NCI-H1417 (cell line): ENCODE measurements around the gene NCF4.

ENCODE experiments used
- DNase-seq, 3 experiments: peaks; one replicate each; lab custom pipeline; 2025; lab: John Stamatoyannopoulos, UW

The NCF4 gene

DNA sequence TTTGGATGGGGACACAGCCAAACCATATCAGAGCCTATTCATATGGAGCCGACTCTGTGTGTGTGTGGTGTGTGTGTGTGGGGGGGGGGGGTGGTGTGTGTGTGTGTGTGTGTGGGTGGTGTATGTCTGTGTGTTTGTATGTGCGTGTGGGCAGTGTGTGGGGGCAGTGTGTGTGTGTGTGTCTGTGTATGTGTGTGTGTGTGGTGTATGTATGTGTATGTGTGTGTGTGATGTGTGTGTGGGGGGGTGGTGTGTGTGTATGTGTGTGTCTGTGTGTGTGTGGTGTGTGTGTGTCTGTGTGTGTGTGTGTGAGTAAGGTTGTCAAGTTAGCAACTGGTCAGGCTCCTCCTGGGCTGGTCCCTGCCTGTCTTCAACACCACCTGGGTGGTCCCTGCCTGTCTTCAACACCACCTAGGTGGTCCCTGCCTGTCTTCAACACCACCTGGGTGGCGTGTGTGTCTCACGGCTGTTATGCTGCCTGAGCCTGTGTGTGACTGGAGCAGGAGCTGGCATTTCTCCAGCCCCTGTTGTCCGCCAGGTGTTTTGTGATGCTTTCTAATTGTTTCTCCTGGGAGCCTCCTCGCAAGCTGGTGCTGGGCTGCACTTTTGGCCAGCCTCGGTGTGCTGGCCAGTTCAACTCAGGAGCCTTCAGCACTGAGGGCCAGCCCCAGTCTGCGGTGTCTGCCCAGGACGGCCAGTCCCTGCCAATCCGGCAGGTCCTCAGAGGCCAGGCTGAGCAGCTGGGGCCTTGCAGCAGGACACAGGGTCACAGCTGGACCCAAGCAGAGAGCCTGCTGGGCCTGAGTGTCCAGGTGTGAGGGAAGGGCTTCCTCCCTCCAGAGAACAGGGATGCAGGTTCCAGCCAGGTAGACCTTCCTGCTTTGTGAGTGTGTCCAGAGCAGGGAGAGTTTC, 22.4 kb upstream of the NCF4 start:
- DNase-seq: peak in 2 of 3 experiments; percentile 27 to 65

DNA sequence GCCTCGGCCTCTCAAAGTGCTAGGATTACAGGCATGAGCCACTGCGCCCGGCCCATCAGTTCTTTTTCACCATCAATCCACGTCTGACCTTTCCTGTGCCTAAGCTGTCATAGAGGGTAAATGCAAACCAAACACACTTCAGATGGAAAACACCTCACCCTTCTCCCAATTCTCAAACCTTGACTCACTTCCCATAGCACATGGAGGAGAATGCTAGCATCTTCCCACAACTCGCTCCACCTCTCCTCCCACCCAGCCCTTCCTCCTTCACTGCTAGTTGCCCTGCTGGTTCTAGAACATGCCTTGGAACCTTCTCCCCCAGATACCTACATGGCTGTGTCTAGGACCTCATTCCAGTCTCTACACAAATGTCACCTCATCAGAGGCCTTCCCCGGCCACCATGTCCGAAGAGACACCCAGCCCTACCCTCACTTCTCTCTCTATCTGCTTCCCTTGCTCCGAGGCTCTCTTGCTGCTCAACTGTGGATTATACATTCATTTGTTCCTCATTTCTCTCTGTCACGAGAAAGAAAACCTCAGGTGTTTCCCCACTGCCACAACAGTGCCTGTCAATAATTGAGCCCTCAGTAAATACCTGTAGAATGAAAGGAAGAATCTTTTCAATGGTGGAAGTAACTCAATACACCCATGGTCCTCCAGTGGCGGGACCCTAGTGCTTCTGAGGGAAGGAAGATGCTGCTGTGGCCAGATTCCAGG, 21.3 kb upstream of the NCF4 start:
- no peak for DNase-seq

DNA sequence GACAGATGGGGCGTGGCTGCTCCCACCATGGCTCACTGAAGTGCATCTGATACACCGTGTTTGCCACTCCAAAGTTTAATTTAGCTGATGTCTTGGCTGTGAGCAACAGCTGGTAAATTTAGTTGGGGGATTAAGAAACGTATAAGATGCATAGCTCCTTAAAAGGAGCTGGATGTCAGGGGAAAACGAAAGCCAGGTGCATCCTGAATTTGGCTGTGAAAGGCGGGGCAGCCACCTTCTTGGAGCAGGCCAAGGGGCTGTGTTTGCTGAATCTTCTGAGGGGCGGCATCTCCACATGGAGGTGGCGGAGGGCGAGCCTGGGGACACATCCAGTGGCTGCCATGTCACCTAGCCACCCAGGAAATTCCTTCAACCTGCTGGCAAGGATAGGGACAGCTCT, 20.7 kb upstream of the NCF4 start:
- DNase-seq: no peak

DNA sequence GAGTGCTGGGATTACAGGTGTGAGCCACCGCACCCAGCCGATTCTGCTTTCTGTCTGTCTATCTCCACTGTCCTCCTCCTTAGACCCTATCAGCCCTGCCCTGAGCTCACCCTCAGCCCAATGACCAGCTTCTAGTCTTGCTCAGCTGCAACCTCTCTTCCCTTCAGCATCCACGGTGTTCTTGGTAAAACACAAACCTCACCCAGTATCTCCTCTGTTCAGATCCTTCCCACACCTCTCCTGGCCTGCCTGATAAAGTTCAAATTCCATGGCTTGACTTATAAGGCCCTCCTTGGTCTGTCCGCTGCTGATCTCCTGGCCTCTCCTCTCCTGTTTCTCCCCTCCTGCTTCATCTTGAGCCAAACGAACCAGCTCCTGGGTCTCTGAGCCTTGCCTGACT, 14.5 kb upstream of the NCF4 start:
- DNase-seq: no peak

DNA sequence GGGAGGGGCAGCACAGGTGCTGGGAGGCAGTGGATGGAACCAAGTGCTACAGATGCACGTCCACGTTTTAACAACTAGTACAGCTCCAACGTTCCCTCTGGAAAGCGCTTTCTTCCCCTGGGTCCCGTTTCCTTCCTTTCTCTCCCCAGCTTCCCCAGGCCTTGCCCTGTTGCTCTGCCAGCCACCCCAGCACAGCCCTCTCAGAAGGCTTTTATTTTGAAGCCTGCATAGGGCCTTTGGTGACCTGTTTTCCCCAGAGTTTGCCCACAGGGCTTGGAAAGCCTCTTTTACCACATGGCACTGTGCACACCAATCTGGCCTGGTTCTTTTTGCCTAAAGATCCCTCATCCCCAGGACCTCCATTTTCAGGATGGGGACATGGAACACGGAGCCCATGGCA, 13.9 kb upstream of the NCF4 start:
- DNase-seq: no peak

DNA sequence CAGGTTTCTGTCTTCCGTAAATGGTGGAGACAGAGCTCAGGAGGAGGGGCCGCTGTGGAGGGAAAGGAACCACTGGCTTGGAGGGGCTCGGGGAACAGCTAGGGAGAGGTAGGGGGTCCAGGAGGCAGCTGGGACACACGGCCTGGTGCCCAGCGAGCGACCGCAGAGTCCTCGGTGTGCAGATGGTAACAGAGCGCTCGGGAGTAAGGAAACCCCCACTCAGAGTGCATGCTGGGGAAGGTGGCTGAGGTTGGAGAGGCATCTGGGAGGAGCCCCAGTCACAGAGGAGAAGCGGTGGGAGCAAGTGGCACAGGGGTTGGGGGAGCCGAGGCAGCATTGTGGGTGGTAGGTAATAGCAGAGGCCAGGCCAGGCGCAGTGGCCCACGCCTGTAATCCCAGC, 10.8 kb upstream of the NCF4 start:
- DNase-seq: no peak

DNA sequence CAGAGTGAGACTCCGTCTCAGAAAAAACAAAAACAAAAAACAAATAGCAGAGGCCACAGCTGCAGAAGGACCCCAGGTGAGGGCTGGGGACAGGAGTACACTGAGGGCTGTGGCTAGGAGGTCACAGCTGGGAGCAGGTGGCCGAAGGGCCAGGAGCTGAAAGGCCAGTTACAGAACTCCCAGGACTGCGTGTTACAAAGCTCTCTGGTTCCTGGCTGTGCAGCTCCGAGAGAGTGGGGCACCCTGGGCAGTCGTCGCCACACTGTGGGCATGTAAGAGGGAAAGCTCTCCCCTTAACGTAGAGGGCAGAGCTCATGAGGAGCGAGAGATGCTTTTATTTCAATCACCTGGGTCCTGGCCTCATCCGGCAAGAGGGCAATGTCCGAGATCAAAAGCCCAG, 10.1 kb upstream of the NCF4 start:
- DNase-seq: no peak

DNA sequence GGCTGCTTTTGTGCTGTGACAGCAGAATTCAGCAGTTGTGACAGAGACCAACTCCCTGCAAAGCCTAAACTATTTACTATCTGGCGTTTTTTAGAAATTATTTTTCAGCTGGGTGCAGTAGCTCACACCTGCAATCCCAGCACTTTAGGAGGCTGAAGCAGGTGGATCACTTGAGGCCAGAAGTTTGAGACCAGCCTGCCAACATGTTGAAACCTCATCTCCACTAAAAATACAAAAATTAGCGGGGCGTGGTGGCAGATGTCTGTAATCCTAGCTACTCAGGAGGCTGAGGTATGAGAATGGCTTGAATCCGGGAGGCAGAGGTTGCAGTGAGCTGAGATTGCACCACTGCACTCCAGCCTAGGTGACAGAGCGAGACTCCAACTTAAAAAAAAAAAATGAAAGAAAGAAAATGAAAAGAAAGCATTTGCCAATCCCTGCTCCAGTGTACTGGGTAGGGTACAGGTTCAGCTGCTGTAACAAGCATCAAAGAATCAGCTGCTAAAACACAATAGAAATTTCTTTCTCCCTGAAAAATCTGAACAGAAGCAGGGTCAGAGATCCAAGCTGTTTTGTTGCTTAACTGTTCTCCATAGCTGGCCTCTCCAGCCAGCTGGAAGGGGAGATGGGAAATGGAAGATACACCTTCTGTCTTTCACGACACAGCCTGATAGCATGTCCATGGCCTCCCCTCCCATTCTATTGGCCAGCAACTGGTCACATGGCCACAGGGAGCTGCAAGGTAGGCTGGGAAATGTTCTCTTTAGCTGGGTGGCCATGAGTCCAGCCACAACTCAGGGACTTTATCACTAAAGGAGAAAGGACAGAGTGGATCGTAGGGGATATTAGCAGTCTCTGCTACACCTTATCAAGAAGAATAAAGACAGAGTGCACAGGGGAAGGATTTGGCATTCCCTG, 8.5 kb upstream of the NCF4 start:
- DNase-seq: no peak

DNA sequence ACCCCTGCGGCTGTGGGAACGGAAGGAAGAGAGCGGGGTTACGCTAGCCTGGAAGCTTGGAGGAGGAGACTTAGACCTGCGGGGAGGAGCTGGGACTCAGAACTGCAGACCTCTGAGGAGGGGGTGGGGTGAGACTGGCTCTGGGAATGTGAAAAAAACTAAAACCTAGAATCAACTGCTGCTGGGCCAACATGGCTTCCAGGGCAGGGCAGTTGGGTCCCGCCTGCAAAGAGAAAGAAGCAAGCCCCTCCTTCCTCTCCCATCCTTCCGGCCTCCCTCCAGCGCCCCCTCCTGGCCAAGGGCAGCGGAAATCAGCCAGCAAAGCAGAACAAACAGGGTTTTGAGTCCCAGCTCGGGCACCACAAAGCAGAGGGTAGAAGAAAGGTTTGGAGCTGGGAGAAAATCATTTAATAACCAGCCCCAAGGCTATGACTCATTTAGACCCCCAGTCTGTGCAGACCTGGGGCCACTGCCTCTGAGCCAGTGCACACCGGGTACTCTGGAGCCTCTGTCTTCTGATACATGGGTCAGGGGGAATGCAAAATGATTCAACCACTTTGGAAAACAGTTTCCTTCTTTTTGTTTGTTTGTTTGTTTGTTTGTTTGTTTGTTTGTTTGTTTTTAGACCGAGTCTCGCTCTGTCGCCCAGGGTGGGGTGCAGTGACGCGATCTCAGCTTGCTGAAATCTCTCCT, 7.3 kb upstream of the NCF4 start:
- DNase-seq: peak in 2 of 3 experiments; percentile 16 to 51

DNA sequence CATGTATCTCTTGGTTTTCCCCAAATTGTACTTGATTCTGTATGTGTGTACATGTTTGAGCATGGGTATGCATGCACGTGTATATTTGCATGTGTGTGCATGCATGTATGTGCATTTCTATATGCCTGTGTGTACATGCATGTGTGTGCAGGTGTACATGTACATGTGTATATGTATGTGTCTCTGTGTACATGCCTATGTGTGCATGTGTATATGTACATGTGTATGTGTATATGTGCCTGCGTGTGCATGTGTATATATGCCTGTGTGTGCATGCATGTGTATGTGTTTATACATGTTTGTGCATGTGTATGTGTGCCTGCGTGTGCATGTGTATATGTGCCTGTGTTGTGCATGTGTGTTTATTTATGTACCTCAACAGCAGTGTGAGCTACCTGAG, 5.3 kb upstream of the NCF4 start:
- DNase-seq: no peak

DNA sequence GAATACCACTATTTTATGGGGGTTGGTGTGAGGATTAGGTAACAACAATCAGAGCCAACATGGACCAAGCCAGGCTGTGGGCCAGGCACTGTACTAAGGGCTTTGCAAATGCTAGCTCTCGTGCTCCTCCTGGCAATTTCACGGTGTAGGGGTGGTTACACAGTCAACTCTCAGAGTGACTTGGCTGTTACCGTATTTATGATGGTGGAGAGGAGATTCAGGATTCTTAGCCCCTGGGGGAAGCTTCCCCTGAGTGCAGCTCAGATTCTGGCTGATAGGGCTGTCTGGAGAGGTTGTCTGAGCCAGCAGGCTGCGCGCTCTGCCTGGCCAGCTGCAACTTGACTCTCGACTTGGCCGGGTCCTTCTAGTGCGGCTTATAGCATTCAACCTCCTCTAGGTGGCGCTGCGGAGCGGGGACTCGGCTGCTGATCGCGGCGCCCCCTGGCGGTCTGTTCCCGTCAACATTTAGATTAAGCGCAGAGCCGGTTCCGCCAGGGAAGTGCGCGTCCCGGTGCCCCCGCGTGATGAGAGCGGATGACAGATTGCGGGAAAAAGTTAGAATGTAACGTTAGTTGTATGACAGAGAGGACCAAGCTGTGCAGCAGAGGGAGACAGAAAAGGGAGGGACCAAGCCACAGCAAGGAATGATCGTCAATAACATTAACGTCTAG, 4.5 kb upstream of the NCF4 start:
- peak; percentile 63 to 85 (median 73) for DNase-seq

DNA sequence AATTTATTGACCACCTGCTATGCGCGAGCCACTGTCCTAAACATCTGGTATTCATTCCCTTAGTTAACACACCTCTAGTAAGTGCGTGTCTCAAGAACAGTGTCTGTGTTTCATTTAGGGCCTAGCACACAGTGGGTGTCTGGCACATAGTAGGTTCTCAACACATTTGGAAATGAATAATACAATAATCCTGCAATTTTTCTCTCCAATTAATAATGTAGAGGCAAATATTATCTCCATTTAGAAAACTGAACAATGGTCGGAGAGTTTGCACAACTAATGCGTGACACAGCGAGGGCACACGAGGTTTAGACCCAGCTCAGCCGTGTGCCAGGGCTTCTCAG, 4.0 kb upstream of the NCF4 start:
- no peak for DNase-seq

DNA sequence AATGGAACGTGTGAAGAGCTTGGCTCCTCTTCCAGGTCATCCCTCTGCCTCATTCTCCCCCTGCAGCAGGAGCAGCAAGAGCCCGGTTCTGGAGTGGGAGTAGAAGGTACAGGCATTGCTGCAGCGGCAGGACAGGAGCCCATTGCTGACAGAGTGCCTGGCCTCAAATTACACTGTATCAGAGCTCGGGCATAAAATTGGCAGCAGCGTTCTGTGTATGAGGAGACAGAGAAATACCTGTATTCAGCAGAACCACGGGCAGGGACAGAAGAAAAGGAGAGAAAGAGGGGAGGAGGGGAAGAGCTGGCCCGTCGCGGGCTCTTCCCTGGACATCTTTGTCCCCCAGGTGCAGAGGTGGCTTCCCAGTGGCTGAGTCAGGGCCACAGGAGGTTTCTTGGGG, 2.6 kb upstream of the NCF4 start:
- no peak for DNase-seq

DNA sequence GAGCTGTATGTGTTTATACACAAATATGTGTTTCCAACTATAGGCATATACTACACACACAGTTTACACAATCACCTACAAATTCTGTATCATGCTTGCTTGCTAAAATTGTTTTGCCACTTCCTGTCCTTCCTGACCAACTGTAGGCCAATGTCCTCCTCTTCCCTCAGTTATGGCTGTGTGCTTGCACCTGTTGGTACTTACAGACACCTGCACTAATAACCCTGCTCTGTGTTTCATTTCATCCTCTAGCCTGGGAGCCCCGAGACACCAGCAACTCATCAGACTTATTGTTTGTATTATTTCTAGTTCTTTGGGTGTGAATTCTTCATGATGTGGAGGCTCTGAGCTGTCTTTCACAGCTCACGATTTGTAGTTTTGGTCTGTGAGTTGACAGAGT, 1.8 kb upstream of the NCF4 start:
- DNase-seq: no peak

DNA sequence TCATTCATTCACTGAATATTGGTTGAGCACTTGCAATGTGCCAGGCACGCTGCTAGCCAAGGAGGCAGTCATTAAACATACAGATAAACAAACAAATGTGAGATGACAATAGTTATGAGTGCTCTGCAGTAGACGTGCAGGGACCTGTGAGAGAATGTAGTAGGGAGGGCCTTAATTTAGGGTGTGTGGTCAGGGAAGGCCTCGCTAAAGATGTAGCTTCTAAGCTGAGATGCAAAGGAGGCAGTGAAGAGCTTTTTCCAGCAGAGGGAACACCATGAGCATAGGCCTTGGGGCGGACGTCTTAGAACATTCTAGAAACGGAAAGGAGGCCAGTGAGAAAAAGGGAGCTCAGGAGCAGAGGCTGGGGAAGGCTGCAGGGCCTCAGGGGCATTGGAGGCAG, 789 bp upstream of the NCF4 start:
- DNase-seq: no peak

DNA sequence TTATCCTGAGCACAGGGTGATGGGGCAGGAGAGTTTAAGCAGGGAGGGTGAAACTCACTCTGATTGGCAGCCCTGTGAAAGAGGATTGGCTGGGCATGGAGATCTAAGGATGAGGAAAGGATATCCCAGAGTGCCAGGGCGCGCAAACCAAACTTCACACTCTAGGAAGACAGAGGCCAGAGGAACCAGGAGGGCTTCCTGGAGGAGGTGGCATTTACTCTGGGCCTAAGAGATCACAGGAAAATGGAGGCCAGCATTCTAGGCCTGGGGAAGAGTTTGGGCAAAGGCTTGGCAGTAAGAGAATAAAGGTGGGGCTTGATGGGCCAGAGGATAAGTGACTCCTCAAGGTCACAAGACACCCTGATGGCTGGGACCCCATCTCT, 377 bp upstream of the NCF4 start:
- no peak for DNase-seq

DNA sequence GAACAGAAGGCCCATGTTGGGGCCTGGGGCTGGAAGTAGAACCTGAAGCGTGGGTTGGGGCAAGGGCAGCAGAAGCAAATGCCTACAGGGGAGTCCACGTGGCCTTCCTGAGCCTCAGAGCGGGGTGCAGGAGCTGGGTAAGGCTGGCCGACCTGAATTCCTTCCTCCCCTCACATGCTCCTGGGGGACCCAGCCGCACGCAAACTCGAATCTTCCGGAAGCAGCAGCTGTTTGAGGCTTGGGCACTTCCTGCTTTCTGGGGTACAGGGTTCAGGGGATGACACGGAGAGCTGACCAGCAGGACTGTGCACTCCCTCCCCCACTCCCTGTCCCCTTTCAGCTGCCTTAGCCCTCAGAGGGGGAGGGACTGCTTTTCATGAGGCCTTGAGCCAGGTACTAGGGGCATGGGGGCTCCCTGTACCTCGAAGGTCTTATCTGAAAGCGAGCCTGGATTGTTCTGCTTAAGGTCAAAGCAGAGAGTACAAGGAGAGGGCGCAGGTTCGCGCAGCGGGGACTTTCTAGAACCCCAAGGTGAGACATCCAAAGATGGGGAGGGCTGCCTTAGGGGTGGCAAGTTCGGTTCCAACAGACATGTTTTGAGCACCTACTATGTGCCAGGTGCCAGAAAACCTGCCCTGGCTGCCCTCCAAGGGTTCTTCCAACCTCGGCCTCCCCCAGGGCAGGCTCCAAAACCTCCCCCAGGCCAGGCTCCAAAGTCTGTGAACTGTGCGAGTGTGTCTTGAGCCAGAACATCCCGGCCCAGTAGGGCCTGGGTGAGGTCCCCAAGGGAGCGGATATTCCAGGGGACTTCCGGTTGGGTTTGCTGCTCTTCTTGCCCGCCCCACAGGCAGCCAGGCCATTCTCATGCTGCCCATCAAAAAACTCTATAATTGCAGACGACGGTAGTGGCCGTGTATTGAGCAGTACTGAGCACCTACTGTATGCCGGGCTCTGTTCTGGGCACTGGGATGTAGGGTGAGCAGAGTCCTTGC, 1.7 kb downstream of the NCF4 start:
- no peak for DNase-seq

DNA sequence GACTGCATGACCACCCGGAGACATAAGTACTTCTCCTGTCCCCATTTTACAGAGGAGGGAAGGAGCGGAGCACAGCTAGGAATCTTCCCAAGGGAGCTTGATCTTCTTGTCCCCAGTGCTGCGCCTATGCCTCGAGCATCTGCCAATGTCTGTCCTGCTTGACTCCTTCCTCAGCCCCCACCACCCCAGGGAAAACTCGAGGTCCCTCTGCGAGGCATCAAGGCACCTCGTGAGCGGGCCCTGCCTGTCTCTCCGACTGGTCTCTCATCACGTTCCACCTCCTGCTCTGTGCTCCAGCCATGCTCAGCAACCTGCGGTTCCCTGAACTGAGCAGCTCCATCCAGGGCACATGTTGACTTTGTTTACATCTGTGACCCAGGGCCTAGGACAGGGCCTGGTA, 2.5 kb downstream of the NCF4 start:
- DNase-seq: no peak

DNA sequence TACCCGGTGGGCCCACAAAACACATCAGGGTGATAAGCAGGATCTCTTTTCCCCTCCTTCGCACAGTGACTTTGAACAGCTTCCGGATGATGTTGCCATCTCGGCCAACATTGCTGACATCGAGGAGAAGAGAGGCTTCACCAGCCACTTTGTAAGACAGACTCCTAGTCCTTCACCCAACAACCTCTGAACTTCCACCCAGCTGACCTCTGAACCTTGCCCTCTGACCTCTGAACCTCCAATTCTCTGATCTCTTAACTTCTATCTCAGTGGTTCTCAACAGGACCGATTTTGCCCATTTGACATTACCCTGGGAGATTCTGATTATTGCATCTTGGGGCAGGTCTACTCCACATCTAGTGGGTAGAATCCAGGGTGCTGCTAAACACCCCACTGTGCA, 3.2 kb downstream of the NCF4 start:
- no peak for DNase-seq
